HEK293T (cell line): ENCODE data around the gene FTCD.

Source experiments
- CTCF ChIA-PET: fragments of 350-600 bp; formaldehyde crosslinking; extraction: SDS; loops from one replicate; lab custom pipeline; 2021; ENCODE audit warnings: antibody characterized with exemption, inconsistent platforms; lab: Yijun Ruan, JAX
- POLR2A ChIA-PET: fragments of 350-600 bp; formaldehyde crosslinking; extraction: SDS; loops from one replicate; lab custom pipeline; 2020; ENCODE audit warnings: antibody characterized with exemption, inconsistent platforms; lab: Yijun Ruan, JAX
- DNase-seq: peaks from one replicate; pipeline ENCODE4 v3.0.0; 2012; ENCODE audit warnings: mixed read lengths; ENCODE audit errors: extremely low spot score
- ARNT ChIP-seq: fragments of 450-650 bp; IDR thresholded peaks from 2 replicates; pipeline ENCODE4 v1.6.1; 2017; ENCODE audit warnings: mild to moderate bottlenecking
- BHLHE40 ChIP-seq: fragments of 450-650 bp; IDR thresholded peaks from 2 replicates; pipeline ENCODE4 v1.6.1; 2016; ENCODE audit warnings: mild to moderate bottlenecking, moderate library complexity, borderline replicate concordance
- CTBP1 ChIP-seq: fragments of 450-650 bp; IDR thresholded peaks from 2 replicates; pipeline ENCODE4 v1.6.1; 2016; ENCODE audit warnings: borderline replicate concordance
- ELF4 ChIP-seq: fragments of 450-650 bp; IDR thresholded peaks from 2 replicates; pipeline ENCODE4 v1.6.1; 2017; ENCODE audit warnings: antibody characterized with exemption
- FOXA1 ChIP-seq: fragments of 450-650 bp; IDR thresholded peaks from 2 replicates; pipeline ENCODE4 v1.6.1; 2016; ENCODE audit warnings: mild to moderate bottlenecking
- FOXK2 ChIP-seq: fragments of 450-650 bp; IDR thresholded peaks from 2 replicates; pipeline ENCODE4 v1.6.1; 2016; ENCODE audit warnings: mild to moderate bottlenecking
- FOXM1 ChIP-seq: fragments of 450-650 bp; IDR thresholded peaks from 2 replicates; pipeline ENCODE4 v1.6.1; 2017; ENCODE audit warnings: mild to moderate bottlenecking, borderline replicate concordance
- HDGF ChIP-seq: fragments of 450-650 bp; IDR thresholded peaks from 2 replicates; pipeline ENCODE4 v1.6.1; 2017; ENCODE audit warnings: antibody characterized with exemption, borderline replicate concordance
- L3MBTL2 ChIP-seq: fragments of 450-650 bp; conservative IDR thresholded peaks from 2 replicates; pipeline ENCODE4 v1.6.1; 2016; ENCODE audit warnings: mild to moderate bottlenecking
- LEF1 ChIP-seq: fragments of 450-650 bp; IDR thresholded peaks from 2 replicates; pipeline ENCODE4 v1.6.1; 2017; ENCODE audit warnings: mild to moderate bottlenecking, borderline replicate concordance
- NFRKB ChIP-seq: fragments of 450-650 bp; IDR thresholded peaks from 2 replicates; pipeline ENCODE4 v1.6.1; 2016; ENCODE audit warnings: mild to moderate bottlenecking, moderate library complexity
- PKNOX1 ChIP-seq: fragments of 450-650 bp; IDR thresholded peaks from 2 replicates; pipeline ENCODE4 v1.6.1; 2016
- SP1 ChIP-seq: fragments of 450-650 bp; IDR thresholded peaks from 2 replicates; pipeline ENCODE4 v1.6.1; 2017
- SUZ12 ChIP-seq: fragments of 450-650 bp; IDR thresholded peaks from 2 replicates; pipeline ENCODE4 v1.6.1; 2016; ENCODE audit warnings: mild to moderate bottlenecking
- TARDBP ChIP-seq: fragments of 450-650 bp; IDR thresholded peaks from 2 replicates; pipeline ENCODE4 v1.6.1; 2016
- ZNF384 ChIP-seq: fragments of 450-650 bp; IDR thresholded peaks from 2 replicates; pipeline ENCODE4 v1.6.1; 2016

The FTCD gene

GRCh38 chr21:46095814-46096595 is 59.4 kb downstream of the FTCD start:
- CTCF ChIA-PET: no interaction called here
- POLR2A ChIA-PET: no interaction called here
- TF ChIP-seq LEF1 (no peak), PKNOX1 (no peak), CTBP1 (no peak), FOXK2 (no peak), SUZ12 (no peak), HDGF (no peak), FOXA1 (no peak), BHLHE40 (no peak), ZNF384 (no peak), ELF4 (no peak), SP1 (no peak), NFRKB (no peak), FOXM1 (no peak), TARDBP (no peak), L3MBTL2 (no peak), ARNT (no peak)
- no peak for DNase-seq

GRCh38 chr21:46095083-46095719 is 60.2 kb downstream of the FTCD start:
- POLR2A ChIA-PET: no interaction called here
- CTCF ChIA-PET: no interaction called here
- DNase-seq: no peak
- TF ChIP-seq SP1: no peak
- TF ChIP-seq BHLHE40: no peak
- no peak for TF ChIP-seq FOXA1
- TF ChIP-seq PKNOX1: no peak
- no peak for TF ChIP-seq CTBP1
- no peak for TF ChIP-seq ZNF384
- no peak for TF ChIP-seq HDGF
- no peak for TF ChIP-seq FOXM1
- TF ChIP-seq LEF1: no peak
- no peak for TF ChIP-seq TARDBP
- TF ChIP-seq ARNT: no peak
- no peak for TF ChIP-seq FOXK2
- TF ChIP-seq SUZ12: no peak

DNA sequence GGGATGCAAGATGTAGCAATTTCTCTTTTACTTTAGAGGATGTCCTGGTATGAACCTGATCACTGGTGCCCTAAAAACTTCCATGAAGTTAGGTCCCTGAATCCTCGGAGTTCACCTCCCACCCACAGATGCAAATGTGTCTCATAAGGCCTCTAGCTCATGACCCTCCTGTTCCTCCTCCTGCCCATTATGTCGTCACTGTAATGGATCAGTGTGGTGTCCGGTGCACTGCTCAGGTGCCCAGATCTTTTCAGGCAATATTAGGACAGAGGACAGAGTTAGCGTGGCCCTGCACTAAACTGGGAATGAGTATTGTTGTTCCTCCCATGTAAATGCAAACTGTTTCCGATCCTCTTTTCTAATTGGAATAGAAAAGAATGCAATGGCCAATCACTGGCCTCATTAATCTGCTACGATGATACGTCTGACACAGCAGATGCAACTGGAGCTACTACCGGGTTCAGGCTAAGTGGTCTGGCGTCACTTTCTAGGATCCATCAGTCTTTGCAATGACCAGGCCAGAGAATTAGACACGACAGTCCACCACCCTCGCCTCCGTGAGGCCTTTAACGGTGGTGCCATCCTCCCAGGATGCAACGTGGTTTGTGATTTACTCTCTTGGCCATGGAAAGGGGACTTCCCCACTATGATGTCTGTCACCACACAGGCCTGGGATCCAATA is 60.8 kb downstream of the FTCD start:
- TF ChIP-seq TARDBP: no peak
- no peak for TF ChIP-seq FOXM1
- ChIA-PET CTCF (no interaction called here), POLR2A (no interaction called here)
- no peak for DNase-seq

- POLR2A ChIA-PET: no interaction called here
- TF ChIP-seq HDGF (no peak), FOXM1 (no peak), CTBP1 (no peak), ELF4 (no peak), LEF1 (no peak), FOXA1 (no peak), ARNT (no peak), BHLHE40 (no peak), SUZ12 (no peak), ZNF384 (no peak), NFRKB (no peak), L3MBTL2 (no peak), SP1 (no peak), TARDBP (no peak)
- CTCF ChIA-PET: no interaction called here
- DNase-seq: no peak
These were observed 61.5 kb downstream of the FTCD start for GRCh38 chr21:46093668-46094400.

DNA sequence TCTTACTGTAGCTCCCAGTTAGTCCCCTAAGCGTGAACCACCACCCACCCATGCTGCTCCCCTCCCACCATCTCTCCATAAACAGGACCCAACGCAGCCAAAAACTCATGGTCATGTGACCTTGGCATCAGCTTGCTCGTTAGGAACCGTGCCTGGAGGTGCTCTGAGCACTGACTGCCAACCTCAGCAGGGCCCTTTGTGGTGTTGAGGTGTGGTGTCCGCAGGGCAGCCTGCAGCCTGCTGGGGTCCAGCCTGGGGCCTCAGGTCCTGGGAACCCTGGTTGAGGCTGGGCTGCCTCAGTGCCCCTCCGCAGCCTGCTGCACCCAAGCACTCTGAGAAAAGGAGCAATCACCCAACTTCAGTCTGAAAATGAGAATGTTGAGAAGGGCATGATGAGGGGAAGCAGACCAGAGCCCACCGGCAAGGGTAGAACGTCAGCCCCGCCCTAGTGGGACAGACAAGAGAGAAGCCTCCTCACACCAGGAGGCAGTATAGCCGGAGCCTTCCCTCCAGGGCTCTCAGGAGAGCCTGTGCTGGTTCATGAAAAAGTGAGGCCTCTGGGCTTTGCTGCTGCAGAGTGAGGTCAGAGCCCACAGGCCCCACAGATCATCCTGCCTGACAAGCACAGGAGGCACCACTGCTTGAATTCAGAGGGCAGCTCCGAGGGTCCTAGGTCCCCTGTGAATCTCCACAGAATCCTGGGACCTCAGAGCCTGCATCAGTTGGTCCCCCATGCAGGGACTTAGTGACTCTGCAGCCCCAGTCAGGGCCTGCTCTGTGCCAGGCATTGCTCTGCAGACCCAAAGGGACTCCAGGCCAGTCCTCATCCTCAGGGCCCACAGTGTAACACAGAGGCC is 62.3 kb downstream of the FTCD start:
- POLR2A ChIA-PET: no interaction called here
- CTCF ChIA-PET: no interaction called here
- DNase-seq: no peak
- TF ChIP-seq HDGF: no peak
- TF ChIP-seq CTBP1: no peak
- no peak for TF ChIP-seq ELF4
- TF ChIP-seq L3MBTL2: no peak
- no peak for TF ChIP-seq FOXM1
- no peak for TF ChIP-seq ARNT
- TF ChIP-seq SP1: no peak
- no peak for TF ChIP-seq SUZ12
- no peak for TF ChIP-seq NFRKB
- no peak for TF ChIP-seq LEF1
- TF ChIP-seq FOXA1: no peak
